Keratinocyte (primary cell): ENCODE measurements around the gene LHPP.

Experiments used
- CTCF ChIP-seq, 3 experiments: IDR thresholded peaks in 1 of 3; conservative IDR thresholded peaks in 1 of 3; optimal IDR thresholded peaks in 1 of 3; 2 replicates in 2 of 3; 3 replicates in 1 of 3; pipeline versions ENCODE3 to v1.5.1; 2011; ENCODE audit warnings: low read length in 3 of 3, mild to moderate bottlenecking in 3 of 3, moderate library complexity in 2 of 3, control low read depth in 1 of 3, inconsistent platforms in 1 of 3; ENCODE audit not compliant: insufficient read depth in 2 of 3; ENCODE audit errors: extremely low read depth in 1 of 3
- EZH2 ChIP-seq: IDR thresholded peaks from one replicate; pipeline ENCODE4 v1.6.1; 2012; ENCODE audit warnings: inconsistent platforms, mild to moderate bottlenecking, low read length, moderate library complexity

- no peak for TF ChIP-seq CTCF (optimal IDR thresholded peaks at IDR 0.05 in 1 of 3, IDR thresholded peaks at IDR 0.05 in 1 of 3, conservative IDR thresholded peaks at IDR 0.05 in 1 of 3; ENCODE audit: extremely low read depth in 1 of 3, insufficient read depth in 2 of 3, low read length in 3 of 3)
- no peak for TF ChIP-seq EZH2
Observed at GRCh38 chr10:124615259-124615658, 153.6 kb downstream of the LHPP start.
